ENCODE results near the gene OIP5.
A peak's percentile ranks its signal among the peaks of the same experiment; 100 is the strongest.
"Not testable (repeated sequence)": the region's sequence is repeated elsewhere in the genome, so short reads cannot be mapped to it uniquely, and the experiment has no call there.

OIP5 gene

DNA sequence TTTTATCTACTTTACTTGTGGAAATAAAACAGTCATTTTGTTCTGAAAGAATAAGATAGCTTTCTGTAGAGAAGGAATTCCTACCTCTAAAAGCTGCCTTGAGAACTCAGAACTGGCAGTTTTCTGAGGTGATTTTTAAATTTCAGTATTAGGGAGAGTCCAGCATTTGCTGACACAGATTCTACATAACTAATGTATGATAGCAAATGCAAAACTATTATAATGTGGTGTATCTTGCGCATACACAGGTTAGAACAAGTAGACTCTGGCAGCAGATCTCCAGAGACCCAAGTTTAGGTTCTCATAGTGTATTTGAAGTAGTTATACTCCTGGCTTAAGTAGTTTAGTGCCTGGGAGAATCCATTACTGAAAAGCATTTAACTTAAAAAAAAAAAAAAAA is 30.8 kb downstream of the OIP5 start:
- no peak for DNase-seq

DNA sequence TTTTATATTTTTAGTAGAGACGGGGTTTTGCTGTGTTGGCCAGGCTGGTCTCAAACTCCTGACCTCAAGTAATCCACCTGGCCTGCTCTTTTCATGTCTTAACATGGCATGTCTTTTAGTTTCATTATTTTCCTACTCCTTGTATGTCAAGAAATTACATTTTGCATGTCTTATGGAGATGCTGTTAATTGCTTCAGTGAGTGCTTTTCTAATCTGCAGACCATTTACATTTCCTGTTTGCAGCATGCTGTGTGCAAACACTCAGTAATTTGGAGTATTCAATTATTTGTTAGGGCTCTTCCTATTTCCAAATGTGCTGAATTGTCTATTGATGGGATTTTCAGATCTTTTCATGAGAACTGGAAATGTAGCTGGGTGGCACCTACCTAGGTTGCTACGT is 31.3 kb downstream of the OIP5 start:
- DNase-seq, result not testable (repeated sequence)

DNA sequence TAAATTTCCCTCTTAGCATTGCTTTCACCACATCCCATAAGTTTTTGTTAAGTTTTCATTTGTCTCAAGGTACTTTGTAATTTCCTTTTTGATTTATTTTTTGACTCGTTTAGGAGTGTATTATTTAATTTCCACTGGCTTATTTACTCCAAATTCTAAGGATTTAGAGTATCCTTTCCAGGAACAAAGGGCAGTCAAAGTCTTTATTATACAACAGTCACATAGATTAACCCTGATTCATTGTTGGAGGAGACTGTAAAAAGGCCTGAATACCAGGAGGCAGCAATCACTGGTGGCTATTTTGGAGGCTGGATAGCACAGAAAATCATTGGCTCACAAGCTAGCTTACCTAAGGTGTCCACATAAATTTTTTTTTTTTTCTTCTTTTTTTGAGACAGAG is 39.9 kb downstream of the OIP5 start:
- no peak for DNase-seq

DNA sequence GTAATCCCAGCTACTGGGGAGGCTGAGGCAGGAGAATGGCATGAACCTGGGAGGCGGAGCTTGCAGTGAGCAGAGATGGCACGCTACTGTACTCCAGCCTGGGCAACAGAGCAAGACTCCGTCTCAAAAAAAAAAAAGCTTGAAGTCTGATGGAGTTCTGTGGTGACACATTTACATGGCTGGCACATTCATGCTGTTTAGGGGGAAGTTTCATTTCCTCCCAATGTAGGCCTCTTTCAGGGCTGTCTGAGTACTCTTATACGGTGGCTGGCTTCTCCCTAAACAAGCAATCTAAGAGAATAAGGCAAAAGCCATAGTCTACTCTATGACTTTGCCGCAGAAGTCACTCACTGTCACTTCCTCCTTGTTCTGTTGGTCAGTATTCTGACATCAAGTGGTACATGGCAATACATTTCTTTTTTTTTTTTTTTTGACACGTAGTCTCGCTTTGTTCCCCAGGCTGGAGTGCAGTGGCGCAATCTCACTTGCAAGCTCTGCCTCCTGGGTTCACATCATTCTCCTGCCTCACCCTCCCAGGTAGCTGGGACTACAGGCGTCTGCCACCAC is 41.2 kb downstream of the OIP5 start:
- DNase-seq, result no peak

DNA sequence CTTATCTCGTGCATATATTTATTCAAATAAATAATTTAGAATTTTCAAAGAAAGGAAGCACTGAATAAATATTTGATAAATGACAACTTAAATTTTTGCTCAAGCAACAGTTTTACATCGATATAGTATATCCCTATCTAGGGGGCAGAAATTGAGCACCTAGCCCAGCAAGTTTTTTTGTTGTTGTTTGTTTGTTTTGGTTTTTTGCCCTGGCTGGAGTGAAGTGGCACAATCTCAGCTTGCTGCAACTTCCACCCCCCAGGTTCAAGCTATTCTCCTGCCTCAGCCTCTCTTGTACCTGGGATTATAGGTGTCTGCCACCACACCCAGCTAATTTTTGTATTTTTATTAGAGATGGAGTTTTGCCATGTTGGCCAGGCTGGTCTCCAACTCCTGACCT is 42.4 kb downstream of the OIP5 start:
- DNase-seq, result no peak

DNA sequence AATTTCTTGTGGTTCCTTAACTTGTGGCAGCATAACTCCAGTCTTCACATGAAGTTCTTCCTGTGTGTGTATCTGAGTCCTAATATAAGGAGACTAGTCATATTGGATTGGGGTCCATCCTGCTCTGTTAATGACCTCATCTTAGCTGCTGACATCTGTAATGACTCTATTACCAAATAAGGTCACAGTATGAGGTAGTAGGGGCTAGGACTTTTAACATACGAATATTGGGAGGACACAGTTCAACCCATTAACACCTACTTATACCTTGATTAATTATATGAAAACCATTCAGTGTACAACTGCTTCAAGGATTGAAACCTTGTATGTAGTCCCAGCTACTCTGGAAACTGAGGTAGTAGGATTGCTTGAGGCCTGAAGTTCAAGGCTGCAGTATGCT is 43.9 kb downstream of the OIP5 start:
- no peak for DNase-seq

DNA sequence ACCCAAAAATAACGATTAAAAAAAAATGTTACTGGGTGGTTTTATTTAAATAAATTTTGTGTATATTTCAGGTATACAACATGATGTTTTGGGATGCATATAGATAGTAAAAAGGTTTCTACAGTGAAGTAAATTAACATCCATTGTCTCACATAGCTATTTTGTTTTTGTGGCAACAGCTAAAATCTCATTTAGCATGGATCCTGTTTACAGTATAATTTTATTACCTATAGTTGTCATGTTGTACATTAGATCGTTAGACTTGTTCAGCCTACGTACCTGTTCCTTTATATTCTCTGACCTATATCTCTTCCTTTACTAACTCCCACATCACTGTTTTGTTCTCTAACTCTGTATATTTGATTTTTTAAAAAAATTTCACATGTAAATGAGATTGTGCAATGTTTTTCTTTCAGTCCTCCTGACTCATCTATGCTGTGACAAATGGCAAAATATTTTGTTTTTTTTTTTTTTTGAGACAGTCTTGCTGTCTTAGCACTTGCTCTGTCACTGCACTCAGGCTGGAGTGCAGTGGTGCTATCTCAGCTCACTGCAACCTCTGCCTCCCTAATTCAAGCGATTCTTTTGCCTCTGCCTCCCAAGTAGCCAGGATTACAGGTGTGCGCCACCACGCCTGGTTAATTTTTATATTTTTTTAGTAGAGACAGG is 45.6 kb downstream of the OIP5 start:
- no peak for DNase-seq

DNA sequence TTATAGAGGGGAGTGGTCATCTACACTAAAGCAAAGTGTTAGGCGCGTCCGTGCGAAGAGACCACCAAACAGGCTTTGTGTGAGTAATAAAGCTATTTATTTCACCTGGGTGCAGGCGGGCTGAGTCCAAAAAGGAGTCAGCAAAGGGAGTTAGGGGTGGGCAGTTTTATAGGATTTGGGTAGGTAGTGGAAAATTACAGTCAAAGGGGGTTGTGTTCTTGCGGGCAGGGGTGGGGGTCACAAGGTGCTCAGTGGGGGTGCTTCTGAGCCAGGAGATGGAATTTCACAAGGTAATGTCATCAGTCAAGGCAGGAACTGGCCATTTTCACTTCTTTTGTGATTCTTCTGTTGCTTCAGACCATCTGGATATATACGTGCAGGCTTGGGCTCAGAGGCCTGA is 47.1 kb downstream of the OIP5 start:
- no peak for DNase-seq

DNA sequence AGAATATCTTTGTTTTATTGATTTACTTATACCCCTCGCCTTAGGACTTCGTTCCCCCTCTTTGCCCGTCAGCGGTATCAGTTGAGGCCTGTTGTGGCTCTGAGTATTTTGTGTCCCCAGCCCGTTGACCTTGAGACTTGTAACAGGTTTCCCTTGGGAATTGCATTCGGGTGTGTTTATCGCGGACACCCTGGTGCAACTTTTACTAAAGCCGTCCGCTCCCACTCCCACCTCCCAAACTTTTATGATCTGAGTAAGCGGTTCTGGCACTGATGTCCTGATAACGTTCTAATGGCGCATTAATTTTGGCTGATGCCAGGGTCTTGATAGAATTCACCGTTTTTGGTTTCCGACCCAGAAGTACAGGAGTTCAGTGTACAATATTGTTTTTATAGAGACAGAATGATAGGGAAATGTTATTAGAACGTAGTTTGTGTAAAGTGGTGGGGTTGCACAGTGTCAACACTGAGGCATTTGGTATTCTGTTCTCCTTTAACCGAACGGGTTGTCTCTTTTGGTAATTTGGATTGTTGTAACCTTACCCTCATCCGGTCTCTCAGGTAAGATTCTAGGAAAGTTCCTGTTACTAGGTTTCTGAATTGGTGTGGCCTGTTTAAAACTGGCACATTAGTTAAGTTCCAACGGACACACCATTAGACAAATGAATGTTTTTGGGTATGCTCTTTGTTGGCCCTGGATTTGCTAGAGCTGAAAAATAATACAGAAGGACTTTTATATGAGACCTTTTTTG is 47.8 kb downstream of the OIP5 start:
- peak in 1 of 2 experiments; percentile 45 for DNase-seq

DNA sequence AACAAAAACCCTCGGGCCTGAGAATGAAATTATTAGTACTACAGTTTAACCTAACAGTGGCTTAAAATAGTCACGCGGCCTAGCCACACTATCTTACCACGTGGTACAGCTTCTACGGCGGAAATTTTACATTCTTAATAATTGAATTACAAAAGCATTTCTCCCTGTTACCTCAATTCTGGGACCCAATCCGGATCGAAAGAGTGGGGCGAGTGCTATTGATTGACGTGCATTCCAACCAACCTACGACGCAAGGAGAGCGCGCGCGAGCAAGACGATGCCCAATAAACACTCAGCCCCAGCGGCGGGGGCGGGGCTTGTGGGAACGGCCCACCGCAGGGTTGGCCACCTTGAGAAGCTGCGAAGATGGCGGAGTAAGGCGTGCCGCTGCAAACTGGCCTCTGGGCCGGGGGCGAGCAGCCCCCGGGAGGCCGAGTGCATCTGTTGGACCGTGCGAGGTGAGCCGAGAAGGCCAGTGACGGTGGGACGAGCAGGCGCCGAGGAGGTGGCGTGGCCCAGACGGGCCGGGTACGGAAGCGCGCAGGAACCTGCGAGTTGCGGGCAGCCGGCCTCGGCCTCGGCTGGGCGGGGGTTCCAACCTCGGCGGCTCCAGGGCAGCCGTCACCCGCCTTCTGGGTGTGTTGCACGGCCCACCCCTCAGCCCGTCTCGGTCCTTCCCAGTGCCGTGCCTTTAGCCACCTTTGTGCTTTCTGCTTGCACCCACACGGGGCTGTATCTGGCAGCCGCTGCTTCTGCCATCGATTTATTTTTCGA is 48.6 kb downstream of the OIP5 start:
- peak; percentile 97 to 99 for DNase-seq

DNA sequence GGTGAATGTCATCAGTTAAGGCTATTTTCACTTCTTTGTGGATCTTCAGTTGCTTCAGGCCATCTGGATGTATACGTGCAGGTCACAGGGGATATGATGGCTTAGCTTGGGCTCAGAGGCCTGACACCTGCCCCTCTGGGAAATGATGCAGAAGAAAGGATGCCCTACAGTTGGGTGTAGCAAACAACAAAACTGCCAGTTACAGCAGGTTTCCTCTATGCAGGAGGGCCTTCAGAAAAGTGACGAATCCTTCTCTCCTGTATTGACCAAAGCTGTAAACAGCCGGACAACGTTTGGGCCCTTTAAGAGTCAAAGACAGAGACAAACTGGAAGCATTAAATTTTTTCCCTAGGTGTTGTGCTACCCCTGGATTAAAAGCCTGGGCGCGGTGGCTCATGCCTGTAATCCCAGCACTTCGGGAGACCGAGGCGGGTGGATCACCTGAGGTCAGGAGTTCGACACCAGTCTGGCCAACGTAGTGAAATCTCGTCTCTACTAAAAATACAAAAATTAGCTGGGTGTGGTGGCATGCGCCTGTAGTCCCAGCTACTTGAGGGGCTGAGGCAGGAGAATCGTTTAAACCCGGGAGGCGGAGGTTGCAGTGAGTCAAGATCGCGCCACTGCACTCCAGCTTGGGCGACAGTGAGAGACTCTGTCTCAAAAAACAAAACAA is 49.3 kb downstream of the OIP5 start:
- DNase-seq, result not testable (repeated sequence)

DNA sequence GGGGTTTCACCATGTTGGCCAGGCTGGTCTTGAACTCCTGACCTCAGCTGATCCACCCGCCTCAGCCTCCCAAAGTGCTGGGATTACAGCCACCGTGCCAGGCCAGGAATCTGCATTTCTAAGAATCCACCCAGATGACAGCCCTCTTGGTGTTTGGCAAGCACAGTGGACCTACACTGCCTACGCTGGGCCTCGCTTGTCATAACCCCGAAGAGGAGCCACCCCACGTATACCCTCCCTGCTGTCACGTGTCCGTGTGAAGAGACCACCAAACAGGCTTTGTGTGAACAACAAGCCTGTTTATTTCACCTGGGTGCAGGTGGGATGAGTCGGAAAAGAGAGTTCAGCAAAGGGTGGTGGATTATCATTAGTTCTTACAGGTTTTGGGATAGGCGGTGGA is 50.0 kb downstream of the OIP5 start:
- DNase-seq, result not testable (repeated sequence)

DNA sequence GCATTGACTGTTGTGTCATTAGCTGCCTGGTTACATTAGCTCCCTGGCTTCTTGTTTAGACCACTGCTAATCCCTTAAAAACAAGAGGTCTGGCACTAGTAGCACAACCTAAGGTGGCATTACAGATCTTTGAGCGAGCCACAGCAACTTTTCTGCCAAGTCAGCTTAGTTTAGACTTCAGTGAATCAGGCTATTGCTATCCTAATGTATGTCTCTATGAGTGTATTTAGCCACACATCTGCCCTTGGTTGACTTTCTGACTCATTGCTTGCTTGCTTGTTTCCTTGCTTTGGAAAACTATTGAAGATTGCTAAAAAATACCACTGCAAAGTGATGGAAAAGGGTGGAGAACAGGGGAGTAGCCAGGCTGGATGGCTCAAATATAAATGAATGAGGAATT is 51.2 kb downstream of the OIP5 start:
- DNase-seq, result no peak

DNA sequence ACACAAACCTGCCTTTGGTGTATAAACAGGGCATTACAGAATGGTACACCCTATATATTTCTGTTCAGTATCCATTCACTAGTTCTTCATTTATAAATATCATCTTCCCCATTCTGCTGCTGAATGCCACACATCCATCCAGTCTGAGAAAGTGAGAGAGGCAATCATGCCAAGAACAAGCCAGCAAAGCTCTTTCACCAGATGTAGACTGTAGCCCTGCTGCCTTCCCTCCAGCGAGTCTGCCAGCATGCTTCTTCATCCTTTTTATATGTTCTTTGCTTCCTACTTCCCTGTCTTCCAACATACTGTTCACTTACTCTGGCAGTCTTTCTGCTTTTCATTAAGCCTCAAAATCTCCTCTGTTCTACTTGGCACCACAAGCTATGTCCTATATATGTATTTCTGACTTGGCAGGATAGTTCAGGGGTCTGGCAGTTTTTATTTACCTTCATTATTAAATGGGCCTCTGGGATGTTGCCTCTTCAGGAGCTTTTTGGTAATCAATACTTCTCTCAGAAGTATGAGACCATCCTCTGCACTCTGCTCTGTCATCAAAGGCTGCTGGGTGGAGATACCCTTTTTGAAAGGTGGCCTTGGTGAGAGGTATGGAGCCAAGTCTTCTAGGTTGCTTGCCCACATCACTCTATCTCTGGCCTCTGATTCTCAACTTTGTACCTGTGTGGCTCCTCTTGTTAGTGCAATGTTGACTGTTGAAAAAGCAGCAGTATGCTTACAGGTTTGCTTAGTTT is 52.7 kb downstream of the OIP5 start:
- no peak for DNase-seq

DNA sequence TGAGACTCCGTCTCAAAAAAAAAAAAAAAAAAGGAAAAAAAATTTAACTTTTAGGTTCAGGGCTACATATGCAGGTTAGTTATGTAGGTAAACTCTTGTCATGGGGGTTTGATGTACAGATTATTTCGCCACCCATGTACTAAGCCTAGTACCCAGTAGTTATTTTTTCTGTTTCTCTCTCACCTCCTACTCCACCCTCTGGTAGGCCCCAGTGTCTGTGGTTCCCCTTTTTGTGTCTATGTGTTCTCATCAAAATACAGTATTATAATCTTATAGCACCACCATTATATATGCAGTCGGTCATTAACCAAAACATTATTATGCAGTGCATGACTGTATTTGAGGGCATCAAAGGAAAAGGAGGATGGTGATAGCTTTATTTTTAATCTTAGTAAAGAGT is 54.1 kb downstream of the OIP5 start:
- DNase-seq, result no peak

DNA sequence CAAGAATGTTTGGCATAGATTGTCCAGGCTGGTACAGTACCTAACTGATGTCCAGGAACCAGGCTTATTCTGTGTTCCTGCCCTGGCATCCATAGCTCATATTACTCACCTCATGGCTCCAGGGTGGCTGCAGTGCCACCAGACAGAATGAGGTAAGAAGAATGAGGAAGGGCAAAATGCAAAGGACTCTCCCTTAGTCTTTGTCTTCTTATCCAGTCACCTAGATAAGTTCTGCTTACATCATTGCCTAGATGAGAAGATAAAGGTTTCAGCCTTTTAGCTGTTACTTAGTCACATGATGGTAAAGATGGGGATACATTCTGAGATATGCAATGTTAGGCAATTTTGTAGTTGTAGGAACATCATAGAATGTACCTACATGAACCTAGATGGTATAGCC is 55.6 kb downstream of the OIP5 start:
- DNase-seq, result no peak

DNA sequence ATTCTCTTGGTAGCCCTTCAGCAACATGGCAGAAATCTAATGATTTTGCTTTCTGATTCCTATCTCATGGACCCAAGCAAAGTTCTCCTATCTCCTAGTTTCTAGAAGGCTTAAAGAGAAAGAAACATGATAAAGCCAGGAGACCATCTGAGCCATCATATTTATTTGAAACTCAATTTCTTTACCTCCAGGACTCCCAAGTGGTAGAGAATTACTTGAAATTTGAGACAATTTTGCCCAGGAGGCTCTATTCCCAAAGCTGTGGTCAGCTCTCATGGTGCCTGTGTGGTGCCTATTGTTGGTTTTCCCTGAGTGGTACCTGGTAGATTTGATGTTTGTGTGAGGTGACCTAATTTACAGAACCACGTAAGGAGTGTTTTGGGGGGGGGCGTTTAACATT is 62.5 kb downstream of the OIP5 start:
- no peak for DNase-seq

DNA sequence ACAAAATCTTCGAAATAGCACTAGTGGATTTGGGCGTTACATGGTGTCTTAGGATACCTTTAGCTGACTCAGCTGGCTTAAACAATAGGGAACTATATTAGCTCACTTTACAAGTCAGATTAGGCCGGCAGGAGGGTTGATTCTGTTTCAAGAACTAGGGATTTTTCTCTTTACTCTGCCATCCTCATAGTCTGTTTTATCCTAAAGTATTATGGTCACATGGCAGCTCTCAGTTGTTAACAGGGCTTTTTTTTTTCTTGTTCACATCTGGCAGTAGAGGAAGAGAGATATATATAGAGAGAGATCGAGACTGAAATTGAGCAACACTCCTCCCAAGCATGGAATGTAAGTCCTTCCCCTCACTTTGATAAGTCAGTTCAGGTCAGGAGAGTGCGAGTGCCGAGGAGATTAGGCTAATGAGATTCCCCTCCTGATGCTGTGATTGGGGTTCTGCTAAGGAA is 68.5 kb downstream of the OIP5 start:
- no peak for DNase-seq

DNA sequence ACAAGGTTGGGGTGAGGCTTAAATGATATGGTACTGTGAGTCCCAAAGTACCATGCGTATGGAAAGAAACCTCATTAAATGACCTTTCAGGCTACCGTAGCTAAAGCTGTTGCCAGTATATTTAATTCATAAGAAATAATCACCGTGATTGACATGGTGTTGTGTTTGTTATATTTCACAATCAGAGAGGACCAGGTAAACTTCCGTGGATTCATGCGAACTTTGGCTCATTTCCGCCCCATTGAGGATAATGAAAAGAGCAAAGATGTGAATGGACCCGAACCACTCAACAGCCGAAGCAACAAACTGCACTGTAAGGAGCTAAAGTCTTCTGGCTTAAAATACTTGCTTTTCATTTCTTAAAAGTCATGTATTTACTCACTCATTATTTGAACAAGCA is 69.8 kb downstream of the OIP5 start:
- DNase-seq, result no peak

DNA sequence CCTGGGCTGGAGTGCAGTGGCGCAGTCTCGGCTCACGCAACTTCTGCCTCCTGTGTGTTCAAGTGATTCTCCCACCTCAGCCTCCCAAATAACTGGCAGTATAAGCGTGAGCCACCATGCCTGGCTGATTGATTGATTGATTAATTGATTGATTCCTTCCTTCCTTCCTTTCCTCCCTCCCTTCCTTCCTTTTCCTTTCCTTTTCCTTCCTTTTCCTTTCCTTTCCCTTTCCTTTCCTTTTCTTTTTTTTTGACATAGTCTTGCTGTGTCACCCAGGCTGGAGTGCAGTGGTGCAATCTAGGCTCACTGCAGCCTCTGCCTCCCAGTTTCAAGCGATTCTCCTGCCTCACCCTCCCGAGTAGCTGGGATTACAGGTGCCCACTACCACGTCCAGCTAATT is 71.5 kb downstream of the OIP5 start:
- not testable (repeated sequence) for DNase-seq

DNA sequence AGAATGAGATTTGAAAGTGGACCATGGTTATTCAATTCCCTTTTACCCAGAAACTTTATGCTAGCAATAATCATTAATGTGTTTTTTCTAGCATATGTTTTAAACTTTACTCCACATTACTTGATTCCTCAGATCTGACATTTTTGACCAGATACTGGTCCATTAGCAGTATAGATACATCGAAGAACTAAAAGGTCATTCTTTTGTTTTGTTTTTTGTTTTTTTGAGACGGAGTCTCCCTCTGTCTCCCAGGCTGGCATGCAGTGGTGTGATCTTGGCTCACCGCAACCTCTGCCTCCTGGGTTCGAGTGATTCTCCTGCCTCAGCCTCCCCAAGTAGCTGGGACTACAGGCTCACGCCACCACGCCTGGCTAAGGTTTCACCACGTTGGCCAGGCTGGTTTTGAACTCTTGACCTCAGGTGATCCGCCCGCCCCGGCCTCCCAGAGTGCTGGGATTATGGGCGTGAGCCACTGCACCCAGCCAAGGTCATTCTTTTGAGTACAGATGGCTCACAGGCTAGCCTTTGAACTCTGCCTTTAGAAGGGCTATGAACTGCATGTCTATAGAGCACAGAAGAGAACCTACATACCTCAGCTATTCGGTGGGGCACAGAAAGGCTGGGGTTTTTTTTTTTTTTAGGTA is 72.7 kb downstream of the OIP5 start:
- DNase-seq, result no peak

All from NCI-H526 (cell line).